GM21423 (cell line): ENCODE data around the gene WNT4.

ENCODE experiments used
- ATAC-seq: cut with Tn5 transposase; IDR thresholded peaks from one replicate; pipeline ENCODE4 v1.9.1; 2021; ENCODE audit warnings: mild to moderate bottlenecking, moderate library complexity; ENCODE audit not compliant: unreplicated experiment

The WNT4 gene

DNA sequence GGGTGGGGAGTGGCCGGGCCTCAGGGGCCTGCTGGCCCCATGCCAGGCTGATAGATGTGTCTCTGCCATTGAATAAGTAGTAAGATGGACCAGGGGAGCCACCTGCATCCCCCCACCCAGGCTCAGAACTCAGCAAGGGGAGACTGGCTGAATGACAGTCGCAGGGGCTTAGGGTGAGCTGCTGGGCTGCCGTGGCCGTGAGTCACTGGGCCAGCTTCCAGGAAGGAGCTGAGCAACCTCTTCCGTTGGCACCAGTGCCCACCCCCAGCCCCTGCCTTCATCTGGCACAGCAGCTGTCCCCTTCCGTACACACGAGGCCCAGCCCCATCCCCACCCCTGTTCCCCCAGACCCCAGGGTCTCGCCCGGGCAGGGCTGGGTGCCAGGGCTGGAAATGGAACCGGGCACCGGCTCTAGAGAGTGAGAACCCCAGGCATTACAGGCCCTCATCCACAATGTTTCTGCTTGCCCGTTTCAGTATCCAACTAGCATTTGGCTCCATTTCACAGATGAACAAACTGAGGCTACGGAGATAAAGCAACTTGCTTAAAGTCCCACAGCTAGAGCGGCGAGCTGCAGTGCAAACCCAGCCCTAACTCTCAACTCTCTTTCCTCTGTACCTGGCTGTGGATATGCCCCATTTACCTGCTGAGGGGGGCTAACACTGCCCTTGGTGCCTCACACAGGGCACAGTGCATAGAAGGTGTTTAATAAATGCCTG, 10.2 kb downstream of the WNT4 start:
- no peak for ATAC-seq

DNA sequence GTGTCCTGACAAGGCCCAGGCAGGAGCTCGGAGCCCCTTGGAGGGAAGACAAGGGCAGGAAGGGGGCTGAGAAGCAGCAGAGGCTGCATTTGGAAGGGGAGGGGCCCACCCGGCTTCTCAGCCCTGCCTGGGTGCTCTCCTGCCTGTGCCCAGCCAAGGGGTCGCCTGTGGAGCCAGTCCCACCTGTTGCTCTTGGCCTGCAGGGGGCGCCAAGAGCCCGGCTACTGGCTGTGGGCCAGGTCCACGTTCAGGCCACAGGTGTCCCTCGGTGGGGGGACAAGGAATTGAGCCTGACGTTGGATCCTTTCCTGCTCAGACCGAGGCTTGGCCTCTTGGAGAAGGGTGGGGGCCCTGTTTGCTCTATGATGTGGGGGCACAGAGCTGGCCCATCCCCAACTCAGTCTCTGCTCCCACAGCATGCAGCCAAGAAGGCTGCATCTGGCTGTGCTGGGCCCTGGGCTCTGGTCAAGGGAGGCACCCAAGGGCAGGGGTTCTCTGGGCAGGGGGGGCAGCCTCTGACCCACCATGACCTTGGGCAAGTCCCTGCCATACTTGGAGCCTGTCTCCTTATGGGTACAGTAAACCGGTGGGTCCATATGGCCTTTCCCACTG, 10.9 kb downstream of the WNT4 start:
- ATAC-seq: no peak

DNA sequence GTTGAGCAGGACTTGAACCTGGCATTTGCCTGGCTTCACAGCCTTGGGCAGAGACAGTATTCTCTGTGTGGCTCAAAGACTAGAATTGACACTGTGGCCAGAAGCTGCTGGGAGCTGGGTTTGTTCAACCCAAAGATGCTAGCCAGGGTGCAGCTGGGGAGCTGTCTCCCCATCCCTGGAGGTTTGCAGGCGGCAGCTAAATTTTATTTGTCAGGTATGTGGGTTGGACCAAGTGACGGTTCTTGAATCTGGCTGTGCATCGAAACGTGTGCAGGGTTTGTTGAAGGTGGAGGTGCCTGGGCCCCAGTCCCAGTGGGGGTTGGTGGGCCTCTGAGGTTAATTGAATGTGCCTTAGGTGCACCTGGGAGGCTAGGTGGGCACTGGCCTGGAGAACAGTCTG, 11.8 kb downstream of the WNT4 start:
- ATAC-seq: no peak

DNA sequence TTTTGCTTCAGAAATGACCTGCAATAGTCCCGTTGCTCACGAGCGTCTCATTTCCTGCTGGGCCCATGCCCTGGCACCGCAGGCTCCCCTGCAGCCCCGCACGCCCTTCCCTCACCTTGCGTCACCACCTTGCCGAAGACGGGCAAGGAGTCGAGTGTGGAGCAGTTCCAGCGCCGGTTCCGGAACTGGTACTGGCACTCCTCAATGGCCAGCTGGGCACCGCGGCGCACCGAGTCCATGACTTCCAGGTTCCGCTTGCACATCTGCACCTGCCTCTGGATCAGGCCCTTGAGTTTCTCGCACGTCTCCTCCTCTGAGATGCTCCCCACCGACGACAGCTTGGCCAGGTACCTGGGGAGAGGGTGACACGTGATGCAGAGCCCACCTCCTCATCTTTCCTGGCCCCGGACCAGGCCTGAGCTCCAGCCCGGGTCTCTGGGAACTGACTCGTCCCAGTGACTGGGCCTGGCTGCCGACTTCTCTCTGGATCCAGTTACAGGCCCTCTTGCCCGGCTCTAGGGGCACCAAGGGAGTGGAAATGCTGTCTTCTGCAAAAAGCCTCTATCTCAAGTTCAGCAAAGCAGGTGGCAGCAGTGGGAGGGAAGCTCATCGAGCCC, 13.3 kb downstream of the WNT4 start:
- no peak for ATAC-seq

DNA sequence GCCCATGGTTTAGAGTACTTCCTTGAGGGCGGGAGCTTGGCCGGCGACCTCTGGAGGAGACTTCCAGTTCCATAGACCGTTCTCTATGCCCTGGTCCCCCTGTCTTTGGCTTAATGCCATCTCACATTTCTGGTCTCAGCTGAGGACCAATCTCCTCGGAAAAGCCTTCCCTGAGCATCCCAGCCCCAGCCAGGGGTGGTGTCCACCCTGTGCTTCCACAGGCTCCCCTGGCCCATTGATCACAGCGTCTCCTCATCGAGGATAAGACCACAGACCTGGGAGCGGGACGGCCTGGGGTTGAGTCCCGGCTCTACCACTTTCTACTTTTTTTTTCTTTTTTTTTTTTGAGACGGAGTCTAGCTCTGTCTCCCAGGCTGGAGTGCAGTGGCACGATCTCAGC, 14.5 kb downstream of the WNT4 start:
- ATAC-seq: no peak

DNA sequence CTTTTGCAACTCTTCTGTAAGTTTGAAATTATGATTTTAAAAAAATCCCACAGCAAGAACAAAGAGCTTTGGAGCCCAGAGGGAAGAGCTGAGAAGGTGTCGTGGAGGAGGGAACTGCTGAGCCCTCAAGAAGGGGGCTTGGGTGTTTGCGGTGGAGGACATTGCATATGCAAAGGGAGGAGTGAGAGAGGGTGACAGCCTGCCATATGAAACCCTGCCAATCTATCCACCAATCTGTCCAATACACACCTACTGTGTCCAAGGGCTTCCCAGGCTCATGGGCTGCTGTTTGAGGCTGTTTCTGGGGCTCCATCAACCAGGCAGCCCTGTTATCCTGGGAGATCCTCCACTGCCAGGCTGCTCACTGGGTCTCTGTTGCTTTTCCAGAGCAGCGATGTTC, 15.2 kb downstream of the WNT4 start:
- no peak for ATAC-seq

DNA sequence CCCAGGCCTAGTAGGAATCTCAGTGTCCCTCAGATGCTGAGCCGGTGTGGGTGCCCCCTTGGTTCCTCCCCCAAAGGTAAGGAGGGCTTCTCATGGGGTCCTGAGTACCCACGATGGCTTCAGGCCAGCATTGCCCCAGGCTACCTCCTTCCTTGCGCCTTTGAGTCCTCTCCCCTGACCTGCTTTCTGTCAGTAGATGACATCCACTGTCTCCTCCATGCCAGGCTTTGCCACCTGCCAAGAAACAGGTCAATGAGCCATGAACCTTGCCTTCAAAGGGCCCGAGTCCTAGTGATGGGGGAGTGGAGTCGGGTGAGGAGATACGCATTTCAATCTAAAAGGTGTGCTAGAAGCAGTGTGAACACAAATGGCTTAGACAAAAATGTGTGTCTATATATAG, 15.6 kb downstream of the WNT4 start:
- ATAC-seq: no peak

DNA sequence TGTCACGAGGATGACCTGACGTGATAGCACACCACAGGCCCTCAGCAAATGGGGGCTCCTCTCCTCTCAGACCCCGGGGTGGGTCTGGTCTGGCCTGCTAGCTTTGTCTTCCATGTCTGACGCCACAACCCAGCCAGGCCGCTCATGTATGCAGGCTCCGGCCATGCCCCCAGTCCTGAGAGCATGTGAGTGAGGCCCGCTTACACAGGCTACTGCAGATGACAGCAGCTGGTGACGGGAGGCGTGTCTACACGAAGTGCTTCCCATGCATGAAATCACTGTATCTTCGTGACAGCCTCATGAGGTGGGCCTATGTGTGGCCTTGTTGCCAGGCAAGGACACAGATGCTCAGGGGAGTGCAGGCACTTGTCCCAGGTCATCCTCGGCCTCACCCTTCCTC, 16.4 kb downstream of the WNT4 start:
- no peak for ATAC-seq

DNA sequence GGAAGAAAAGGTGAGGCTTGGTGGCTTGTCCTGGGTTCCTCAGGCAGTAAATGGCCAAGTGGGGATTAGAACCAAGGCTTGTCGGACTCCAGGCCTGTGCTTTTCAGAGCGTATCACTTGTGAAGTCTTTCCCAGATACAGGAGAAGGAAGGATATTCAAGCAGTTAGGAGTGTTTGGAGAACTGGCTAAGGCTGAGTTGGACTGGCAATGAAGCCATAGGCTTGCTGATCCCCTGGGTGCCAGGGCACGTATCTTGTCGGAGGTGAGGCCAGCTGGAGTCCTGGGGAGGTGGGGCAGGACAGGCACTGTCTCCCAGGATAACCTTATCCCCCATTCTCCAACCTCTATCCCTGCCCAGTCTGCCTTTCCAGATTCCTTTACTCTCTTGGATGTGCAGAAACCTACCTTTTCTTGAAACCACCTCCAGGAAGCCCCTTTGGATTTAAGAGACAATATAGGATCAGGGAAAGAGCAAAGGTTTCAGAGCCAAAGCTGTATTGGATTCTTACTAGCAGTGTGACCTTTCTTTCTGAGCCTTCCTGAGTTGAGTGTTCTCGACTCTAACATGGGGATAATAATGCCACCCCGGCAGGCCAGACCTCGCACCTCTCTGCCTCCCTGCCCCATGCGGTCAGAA, 18.2 kb downstream of the WNT4 start:
- ATAC-seq: no peak

DNA sequence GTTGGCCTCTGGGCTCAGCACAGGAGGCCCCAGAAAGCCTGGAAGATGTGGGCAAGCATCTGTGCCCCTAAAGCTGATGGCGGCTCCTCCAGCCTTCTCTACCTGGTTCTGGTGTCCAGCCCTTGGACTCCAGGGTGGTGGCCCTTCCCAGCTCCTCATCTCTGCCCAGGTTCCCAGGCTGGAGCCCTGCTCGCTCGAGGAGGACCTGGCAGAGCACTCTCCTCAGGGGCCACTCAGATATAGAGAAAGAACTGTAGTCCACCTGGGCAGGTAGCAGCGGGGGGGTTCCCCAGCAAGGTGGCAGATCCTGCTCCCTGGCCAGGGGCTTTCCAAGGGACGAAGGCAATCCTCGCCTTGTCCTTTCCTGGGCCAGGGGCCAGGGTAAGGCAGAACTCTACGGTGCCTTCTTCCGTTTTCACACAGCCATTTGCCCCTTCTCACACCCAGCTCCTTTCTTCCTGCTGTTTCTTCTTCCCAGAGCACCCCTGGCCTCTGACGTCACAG, 18.9 kb downstream of the WNT4 start:
- ATAC-seq: no peak

DNA sequence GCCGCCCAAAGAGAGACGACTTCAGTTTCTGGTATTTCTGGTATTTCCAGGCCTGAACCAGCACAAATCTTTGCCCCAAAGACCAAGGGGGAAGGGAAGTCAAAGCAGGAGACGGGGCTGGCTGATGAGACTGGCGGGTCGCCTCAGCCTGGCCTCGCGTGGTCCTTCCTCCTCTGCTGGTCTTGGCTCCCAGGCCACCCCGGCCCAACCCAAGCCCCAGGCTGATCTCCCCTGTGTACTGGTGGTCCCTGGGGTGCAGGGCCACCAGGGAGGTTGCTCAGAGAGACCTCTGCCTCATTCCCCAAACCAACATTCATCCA, 19.9 kb downstream of the WNT4 start:
- no peak for ATAC-seq

DNA sequence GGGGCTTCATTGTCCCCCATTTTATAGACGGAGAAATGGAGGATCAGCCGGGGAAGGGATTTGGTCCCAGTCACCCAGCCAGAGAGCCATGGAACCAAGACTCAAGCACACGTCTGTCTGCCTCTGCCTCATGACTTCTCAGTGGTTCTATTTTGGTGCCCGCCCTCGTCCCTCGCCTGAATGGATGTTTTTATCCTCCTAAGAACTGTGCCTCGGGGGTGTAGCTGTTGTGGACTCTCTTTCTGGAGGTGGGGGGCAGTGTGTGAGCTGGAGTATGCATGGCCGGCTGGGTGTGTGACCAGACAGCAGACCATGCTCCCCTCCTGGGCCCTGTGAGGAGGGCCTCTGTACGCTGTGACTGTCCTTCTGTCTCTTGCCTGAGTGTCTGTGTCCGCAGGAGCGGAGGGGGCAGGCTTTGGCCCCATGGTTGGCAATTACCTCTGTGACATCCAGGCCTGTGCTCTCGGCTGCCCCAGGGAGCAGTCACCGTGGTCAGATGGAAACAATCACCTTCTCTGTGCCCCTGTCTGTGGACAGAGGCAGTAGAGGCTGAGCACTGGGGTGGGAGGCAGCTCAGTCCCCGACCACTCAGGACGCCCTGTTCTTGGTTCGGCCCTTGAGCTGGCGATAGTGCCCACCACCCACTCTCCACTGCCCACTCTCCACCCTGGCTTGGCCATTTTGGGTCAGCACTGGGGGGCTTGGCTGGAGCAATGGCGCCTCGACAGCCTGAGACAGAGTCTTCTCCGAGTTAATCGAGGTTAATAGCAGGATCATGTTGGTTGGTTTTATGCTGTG, 20.4 kb downstream of the WNT4 start:
- ATAC-seq: no peak

DNA sequence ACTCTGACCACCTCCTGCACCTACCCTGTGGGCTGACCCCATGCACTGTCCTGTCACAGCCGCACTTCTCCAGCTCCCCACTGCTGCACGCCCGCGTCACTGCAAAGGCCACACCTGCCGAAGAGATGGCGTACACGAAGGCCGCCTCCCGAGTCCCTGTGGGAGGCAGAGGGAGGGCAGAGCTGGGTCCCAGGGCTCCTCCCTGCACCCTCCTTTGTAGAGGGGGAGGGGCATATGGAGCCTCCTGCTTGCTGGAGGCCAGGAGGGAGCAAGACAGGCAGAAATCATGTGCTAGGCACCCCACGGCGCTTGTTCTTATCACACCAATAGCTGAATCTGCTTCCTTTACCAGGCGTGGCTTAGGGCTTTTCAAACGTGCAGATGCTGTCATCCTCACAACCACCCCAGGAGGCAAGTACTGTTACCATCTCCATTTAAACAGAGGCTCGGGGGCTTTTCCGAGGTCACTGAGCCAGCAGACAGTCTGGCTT, 21.4 kb downstream of the WNT4 start:
- no peak for ATAC-seq

DNA sequence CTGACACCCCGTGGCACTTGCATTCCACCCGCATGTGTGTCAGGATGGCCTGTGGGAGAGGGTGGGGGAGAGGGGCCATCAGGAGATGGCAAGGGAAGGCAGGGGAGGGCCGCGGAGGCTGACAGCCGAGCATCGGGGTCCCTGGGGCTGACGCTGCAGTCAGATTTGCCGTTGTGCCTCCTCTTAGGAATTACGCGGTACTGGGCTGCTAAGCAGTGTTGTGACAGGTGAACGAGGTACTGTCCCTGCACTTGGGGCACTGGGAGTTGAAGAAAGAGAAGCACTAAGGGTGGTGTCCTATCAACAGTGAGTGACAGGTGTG, 22.5 kb downstream of the WNT4 start:
- no peak for ATAC-seq

DNA sequence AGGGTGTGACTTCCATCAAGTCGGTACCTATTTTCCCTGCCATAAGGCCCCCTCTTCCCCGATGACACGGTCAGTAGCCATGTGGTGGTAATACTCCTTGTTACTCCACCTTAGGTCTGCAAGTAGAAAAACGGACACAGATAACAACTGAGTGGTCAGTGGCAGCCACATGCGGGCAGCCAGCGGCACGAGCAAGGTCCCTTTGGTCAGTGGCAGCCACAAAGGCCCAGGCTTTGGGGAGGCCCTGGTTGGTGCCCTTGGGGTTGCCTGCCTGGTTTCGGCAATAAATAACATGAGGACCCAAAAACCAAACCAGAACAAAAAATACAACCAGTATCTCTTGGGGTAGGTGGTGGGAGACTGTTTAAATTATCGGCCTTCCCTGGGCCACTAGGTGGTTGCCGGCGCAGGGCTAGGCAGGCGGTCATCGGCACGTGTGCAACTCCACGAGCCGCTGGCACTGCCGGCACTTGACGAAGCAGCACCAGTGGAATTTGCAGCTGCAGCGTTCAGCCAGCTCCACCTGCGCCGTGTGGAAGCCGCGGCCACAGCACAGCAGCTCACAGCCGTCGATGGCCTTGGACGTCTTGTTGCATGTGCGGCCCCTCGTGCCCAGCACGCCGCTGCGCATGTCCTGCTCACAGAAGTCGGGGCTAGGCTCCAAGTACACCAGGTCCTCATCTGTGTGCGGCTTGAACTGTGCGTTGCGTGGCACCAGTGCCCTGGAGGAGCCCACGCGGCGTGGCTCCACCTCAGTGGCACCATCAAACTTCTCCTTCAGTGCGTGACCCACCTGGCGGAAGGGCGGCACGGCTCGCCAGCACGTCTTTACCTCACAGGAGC, 23.1 kb downstream of the WNT4 start:
- ATAC-seq: no peak

DNA sequence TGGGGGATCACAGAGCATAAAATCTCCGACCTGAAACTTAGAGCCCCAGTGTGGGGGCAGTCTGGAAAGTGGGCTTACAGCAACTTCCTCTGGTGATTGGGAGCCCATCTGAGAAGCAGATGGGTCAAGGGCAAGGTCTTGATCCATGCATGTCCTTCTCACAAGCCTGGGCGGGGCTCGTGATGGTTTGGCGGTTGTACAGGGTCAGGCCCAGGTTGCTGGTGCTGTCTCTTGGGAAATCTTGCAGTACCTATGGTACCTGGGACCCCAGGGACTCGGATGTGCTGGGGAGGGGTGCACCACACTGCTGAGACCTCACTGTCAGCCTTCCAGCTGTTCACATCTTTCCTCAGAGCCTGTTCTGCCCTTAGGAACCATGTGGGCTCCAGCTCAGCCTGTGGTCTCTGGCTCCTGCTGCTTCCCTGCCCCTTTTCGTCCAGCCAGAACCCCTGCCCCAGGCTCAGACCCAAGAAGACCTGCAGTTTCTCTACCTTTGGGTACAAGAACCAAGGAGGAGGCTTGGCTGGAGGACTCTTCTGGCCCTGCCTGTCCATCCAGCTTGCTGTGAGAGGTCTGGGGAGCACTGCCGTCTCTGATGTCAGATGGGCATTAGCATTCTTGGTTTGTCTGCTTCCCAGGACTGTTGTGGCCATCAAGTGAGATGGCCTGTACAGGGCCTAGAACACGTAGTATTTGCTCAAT, 24.5 kb downstream of the WNT4 start:
- ATAC-seq: no peak

DNA sequence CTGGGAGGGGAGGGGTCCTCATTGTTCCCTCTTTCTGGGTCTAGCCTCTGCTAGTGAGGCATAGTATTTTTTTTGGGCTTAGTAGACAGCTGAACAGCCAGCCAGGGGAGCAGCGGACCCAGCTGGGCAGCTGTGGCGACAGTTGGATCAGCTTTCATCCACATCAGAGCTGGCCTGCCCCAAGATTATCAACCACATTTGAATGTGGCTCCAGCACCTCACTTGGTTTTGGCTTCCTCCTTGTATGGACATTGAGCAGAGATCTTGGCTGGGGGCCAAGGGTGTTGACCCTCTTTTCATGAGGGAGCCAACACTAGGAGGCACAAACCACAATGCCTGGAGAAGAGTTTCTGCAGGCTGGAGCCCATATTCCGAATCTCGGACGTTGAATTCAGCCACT, 25.0 kb downstream of the WNT4 start:
- ATAC-seq: no peak

DNA sequence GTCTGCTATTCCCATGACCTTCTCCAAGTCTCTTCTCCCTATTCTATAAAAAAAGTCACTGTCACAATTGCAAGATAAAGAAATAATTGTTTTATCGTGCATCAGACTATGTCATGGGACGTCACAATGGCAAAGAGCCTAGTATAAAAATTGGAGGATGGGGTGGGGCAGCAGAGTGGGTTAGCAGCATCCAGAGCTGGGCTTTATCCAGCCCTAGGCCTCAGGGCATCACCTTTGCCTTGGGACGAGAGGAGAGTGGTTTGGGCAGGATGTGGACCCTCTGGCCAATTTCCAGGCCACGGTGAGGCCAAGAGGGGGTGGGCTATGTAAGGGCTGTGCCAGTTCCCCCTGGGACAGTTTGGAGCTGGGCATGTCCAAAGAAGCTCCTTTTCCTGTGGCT, 25.7 kb downstream of the WNT4 start:
- no peak for ATAC-seq

DNA sequence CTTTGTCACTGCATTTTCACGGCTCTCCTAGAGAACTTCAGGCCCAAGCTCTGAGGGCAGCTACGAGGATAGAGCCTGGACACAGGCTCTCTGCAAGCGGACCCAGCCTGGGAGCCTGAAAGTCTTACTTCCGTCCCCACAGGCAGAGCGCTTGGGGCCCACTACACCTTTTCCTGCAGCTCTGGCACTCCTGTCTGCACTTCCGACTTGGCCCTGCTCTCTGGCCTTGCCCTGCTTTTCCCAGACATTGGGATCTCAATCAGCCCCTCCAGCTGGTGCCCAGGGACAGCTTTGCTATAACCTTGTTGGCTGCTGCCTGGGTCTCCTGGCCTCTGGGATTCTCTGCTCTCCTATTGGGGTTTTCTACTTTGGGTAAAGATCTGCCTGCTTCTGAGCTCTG, 27.6 kb downstream of the WNT4 start:
- ATAC-seq: no peak
